Right lobe of liver (tissue), 6 donors: ENCODE measurements around the gene SKIC2. TPM values are rescaled to one million over a fixed set of nuclear protein-coding genes. Genes with fewer than 3 reads are reported as not detected.
"Not testable (repeated sequence)": the region's sequence is repeated elsewhere in the genome, so short reads cannot be mapped to it uniquely, and the experiment has no call there.

Experiments used
- ATAC-seq, 4 donors: fragments of 200-7000 bp; cut with Tn5 transposase; one replicate each; pipeline ENCODE4 v1.9.1; 2020; ENCODE audit warnings: mild to moderate bottlenecking in 4 of 4, moderate library complexity in 4 of 4
- DNase-seq, 3 donors: peaks; one replicate each; pipeline ENCODE4 v3.0.0-alpha.2; 2020
- H3K27ac ChIP-seq, 3 donors: fragments of 200-600 bp; one replicate each; pipeline ENCODE4 v1.8.0; 2022
- H3K27me3 ChIP-seq, 2 donors: fragments of 200-600 bp; one replicate each; pipeline ENCODE4 v1.8.0; 2022
- H3K36me3 ChIP-seq, 4 donors: fragments of 200-600 bp; sonication (generic) in 1 of 4; one replicate each; pipeline versions ENCODE4 v1.5.1 to v1.8.0; 2017 to 2022; ENCODE audit warnings: control low read depth in 1 of 4
- H3K4me1 ChIP-seq, 4 donors: fragments of 200-600 bp; sonication (generic) in 1 of 4; one replicate each; pipeline versions ENCODE4 v1.5.1 to v1.8.0; 2017 to 2022; ENCODE audit warnings: control low read depth in 1 of 4
- H3K4me3 ChIP-seq, 3 donors: fragments of 200-600 bp; one replicate each; pipeline ENCODE4 v1.8.0; 2022
- H3K9me3 ChIP-seq, 4 donors: fragments of 200-600 bp; sonication (generic) in 1 of 4; one replicate each; pipeline versions ENCODE4 v1.5.1 to v1.8.0; 2017 to 2022; ENCODE audit warnings: control low read depth in 1 of 4
- CTCF ChIP-seq, 4 donors: fragments of 200-600 bp in 3 of 4; fragments of 450-650 bp in 1 of 4; IDR thresholded peaks; one replicate each; pipeline versions ENCODE4 v1.5.1 to v1.8.0; 2016 to 2022; ENCODE audit warnings: antibody characterized with exemption in 4 of 4, mild to moderate bottlenecking in 2 of 4
- WGBS: methylation state at CpG from one replicate; pipeline ENCODE4 v1.1.6; 2018; ENCODE audit warnings: low coverage, low lambda C conversion rate; ENCODE audit not compliant: insufficient coverage; ENCODE audit errors: missing lambda C conversion rate; 5-methylcytosine and 5-hydroxymethylcytosine counted together
- intact Hi-C, 2 donors: fragments of 100-400 bp; cut with DNase I; formaldehyde crosslinking; loops; one replicate each; pipeline versions ENCODE4 v1.11.2 to v1.14.1; 2022
- total RNA-seq, 6 experiments: library from RNA; depleted of rRNA in 2 of 6; stranded (reverse); fragments of >200 nt in 2 of 6; fragmentation: NEBNext Ultra II Directional in 3 of 6; extraction: Animal tissue kit (Norgen Biotek cat#: 25700) in 3 of 6; gene quantifications; one replicate each; pipeline versions ENCODE4 v1.1.0 to v1.2.4, GENCODE V29; 2016 to 2023
- donor health status: DM: no; HTN: yes; CAD: no.
- donor health status: DM: no; HTN: no; CAD: no.
- donor health status: DM: no; HTN: no; CAD: no.
- donor health status: DM: no; HTN: yes; CAD: no.
- donor health status: DM: no; HTN: yes; CAD: no.

SKIC2 gene
- total RNA-seq, 6 experiments from 2014 or later, result 26.3 to 73.1 (median 47.1) TPM

DNA sequence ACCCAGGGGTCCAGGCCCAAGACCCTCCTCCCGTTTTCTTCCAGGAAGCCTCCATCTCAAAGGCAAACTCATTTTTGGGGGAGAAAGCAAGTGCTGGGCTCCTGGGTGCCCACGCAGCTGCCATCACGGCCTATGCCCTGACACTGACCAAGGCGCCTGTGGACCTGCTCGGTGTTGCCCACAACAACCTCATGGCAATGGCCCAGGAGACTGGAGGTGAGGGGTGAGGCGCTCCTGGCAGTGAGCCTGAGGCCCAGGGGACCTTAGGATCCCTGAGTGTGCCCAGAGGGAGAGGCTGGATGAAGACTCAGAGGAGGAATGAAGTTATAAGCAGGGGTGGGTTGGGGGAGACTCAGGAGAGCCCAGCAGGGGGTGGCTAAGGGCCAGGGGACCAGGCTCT, 37.4 kb downstream of the SKIC2 start:
- H3K4me3 ChIP-seq, H3K27ac ChIP-seq, intact Hi-C loops, H3K27me3 ChIP-seq, H3K36me3 ChIP-seq, H3K9me3 ChIP-seq, H3K4me1 ChIP-seq: not testable (repeated sequence)
- 60% methylated on average over 1 of the region's 6 CpGs for WGBS
- DNase-seq, result peak in 2 of 3 donors; percentile 50 to 58
- ATAC-seq, result peak in 2 of 4 donors; percentile 1 to 8

DNA sequence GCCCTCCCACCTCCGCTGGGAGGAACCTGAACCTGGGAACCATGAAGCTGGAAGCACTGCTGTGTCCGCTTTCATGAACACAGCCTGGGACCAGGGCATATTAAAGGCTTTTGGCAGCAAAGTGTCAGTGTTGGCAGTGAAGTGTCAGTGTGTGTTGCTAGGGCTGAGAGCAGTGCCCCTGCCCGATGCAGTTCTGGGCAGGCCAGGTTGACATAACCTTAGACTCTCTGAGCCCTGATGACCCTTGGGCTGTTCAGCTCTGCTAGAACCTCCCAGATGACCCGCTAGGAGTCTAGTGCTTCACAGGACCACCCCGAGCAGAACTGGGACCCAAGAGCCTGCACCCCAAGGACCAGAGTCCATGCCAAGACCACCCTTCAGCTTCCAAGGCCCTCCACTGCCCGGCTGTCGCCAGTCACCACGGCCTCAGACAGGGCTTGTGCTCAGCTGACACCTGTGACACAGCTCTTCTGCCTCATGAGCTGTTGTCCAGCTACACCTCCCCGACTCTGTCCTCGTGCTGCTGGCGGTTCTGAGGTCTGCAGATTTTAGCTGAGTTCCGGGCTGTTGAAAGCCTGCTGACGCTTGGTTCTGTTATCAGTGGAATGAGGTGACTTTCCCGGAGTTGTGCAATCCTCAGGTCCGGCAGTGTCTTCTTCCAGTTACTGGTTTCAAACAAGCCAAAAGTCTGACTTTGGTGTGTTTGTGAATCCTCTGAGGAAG, 43.7 kb downstream of the SKIC2 start:
- H3K27ac ChIP-seq, intact Hi-C loops, DNase-seq, H3K27me3 ChIP-seq, H3K36me3 ChIP-seq, H3K4me1 ChIP-seq, H3K4me3 ChIP-seq, H3K9me3 ChIP-seq: not testable (repeated sequence)
- WGBS, result no CpG with 5 or more reads among the region's 15 CpGs
- peak; percentile 36 to 78 (median 63) for ATAC-seq

GRCh38 chr6:32003301-32003700, 44.3 kb downstream of the SKIC2 start:
- no CpG with 5 or more reads among the region's 7 CpGs for WGBS
- not testable (repeated sequence) for H3K27me3 ChIP-seq
- peak in 2 of 4 donors; percentile 0 to 4 for ATAC-seq

DNA sequence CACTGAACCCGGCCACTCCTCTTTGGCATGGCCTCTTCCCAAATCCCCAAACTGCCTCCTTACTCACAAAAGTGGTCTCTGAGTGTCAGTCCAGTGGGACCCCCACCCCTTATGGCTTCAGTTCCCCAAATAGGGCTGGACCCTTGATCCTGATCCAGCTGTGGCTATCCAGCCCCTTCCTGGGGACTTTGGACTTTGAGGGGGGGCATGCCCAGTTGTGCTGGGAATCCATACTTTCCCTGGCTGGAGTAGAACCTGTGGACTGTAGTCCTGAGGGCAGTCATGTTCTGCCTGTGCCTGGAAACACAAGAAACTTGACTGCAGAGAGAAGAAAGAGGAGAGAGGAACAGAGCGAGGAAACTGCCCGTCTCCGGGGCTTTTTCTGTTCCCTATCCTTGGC, 45.4 kb downstream of the SKIC2 start:
- intact Hi-C loops, H3K4me1 ChIP-seq, H3K9me3 ChIP-seq, H3K4me3 ChIP-seq, H3K36me3 ChIP-seq, H3K27me3 ChIP-seq: not testable (repeated sequence)
- 83% methylated on average over 3 of the region's 4 CpGs for WGBS
- DNase-seq, result peak; percentile 22 to 56 (median 43)
- H3K27ac ChIP-seq, result peak overlapping the region in 1 of 3 donors; percentile 73
- peak in 3 of 4 donors; percentile 0 to 45 (median 14) for ATAC-seq

More at GRCh38 chr6:32003301-32003700, 44.3 kb downstream of the SKIC2 start:
- H3K4me3 ChIP-seq, DNase-seq, H3K9me3 ChIP-seq, H3K27ac ChIP-seq, intact Hi-C loops, H3K36me3 ChIP-seq, H3K4me1 ChIP-seq: not testable (repeated sequence)

GRCh38 chr6:32004864-32005537, 46.0 kb downstream of the SKIC2 start:
- DNase-seq (peak in 1 of 3 donors; percentile 31), ATAC-seq (peak in 2 of 4 donors; percentile 0)
- H3K4me3 ChIP-seq, intact Hi-C loops, H3K4me1 ChIP-seq, H3K36me3 ChIP-seq, H3K9me3 ChIP-seq, H3K27me3 ChIP-seq: not testable (repeated sequence)
- peak overlapping the region in 1 of 3 donors; percentile 73 for H3K27ac ChIP-seq
- WGBS, result 34% methylated on average over 5 of the region's 13 CpGs

GRCh38 chr6:32005538-32005880, 46.5 kb downstream of the SKIC2 start:
- ATAC-seq, result peak; percentile 1 to 30 (median 6)
- peak in 3 of 4 donors; percentile 5 to 16 (median 13) for TF ChIP-seq CTCF (IDR thresholded peaks at IDR 0.05)
- H3K9me3 ChIP-seq, H3K4me3 ChIP-seq, intact Hi-C loops, H3K36me3 ChIP-seq, H3K4me1 ChIP-seq, H3K27me3 ChIP-seq: not testable (repeated sequence)
- no CpG with 5 or more reads among the region's 9 CpGs for WGBS
- peak in 2 of 3 donors; percentile 56 to 59 for DNase-seq
- H3K27ac ChIP-seq, result peak overlapping the region in 1 of 3 donors; percentile 37

GRCh38 chr6:32005991-32006529, 47.1 kb downstream of the SKIC2 start:
- H3K36me3 ChIP-seq, ATAC-seq, intact Hi-C loops, H3K9me3 ChIP-seq, H3K27me3 ChIP-seq, H3K4me3 ChIP-seq, H3K27ac ChIP-seq, H3K4me1 ChIP-seq: not testable (repeated sequence)
- no CpG with 5 or more reads among the region's 8 CpGs for WGBS
- DNase-seq, result peak in 2 of 3 donors; percentile 14 to 23

DNA sequence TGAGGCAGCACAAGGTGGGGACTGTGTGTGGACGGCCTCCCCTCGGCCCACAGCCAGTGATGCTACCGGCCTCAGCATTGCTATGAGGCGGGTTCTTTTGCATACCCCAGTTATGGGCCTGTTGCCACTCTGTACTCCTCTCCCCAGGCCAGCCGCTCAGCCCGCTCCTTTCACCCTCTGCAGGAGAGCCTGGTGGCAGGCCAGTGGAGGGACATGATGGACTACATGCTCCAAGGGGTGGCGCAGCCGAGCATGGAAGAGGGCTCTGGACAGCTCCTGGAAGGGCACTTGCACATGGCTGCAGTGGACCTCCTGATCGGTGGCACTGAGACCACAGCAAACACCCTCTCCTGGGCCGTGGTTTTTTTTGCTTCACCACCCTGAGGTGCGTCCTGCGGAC, 48.1 kb downstream of the SKIC2 start:
- DNase-seq, result peak in 2 of 3 donors; percentile 10 to 27
- H3K4me3 ChIP-seq, H3K4me1 ChIP-seq, H3K36me3 ChIP-seq, intact Hi-C loops, H3K27ac ChIP-seq, H3K27me3 ChIP-seq, ATAC-seq, H3K9me3 ChIP-seq: not testable (repeated sequence)
- 72% methylated on average over 2 of the region's 12 CpGs for WGBS

DNA sequence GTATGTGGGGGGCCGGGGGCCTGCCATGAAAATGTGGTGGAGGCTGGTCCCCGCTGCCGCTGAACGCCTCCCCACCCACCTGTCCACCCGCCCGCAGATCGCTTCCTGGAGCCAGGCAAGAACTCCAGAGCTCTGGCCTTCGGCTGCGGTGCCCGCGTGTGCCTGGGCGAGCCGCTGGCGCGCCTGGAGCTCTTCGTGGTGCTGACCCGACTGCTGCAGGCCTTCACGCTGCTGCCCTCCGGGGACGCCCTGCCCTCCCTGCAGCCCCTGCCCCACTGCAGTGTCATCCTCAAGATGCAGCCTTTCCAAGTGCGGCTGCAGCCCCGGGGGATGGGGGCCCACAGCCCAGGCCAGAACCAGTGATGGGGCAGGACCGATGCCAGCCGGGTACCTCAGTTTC, 49.1 kb downstream of the SKIC2 start:
- intact Hi-C loops, H3K27me3 ChIP-seq, H3K27ac ChIP-seq, H3K9me3 ChIP-seq, H3K4me3 ChIP-seq, ATAC-seq, H3K36me3 ChIP-seq, H3K4me1 ChIP-seq, DNase-seq: not testable (repeated sequence)
- WGBS, result no CpG with 5 or more reads among the region's 24 CpGs

DNA sequence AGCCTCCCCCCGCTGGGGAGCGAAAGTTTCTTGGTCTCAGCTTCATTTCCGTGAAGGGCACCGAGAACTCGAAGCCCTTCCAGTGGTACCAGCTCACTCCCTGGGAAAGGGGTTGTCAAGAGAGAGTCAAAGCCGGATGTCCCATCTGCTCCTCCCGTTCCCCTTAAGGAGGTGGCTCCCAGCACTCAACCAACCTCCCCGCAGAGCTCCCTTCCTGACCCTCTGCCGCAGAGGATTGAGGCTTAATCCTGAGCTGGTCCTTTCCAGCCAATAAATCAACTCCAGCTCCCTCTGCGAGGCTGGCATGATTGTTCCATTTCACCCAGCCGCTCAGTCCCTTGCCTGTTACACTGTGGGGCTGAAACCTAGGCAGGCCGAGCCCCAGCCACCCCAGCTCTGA, 49.6 kb downstream of the SKIC2 start:
- DNase-seq, result peak in 2 of 3 donors; percentile 4 to 15
- H3K27ac ChIP-seq, H3K4me3 ChIP-seq, H3K4me1 ChIP-seq, ATAC-seq, H3K9me3 ChIP-seq, H3K36me3 ChIP-seq, H3K27me3 ChIP-seq, intact Hi-C loops: not testable (repeated sequence)
- 89% methylated on average over 3 of the region's 12 CpGs for WGBS
